Measurements from ENCODE around the gene ITPR1. TPM values are rescaled to one million over a fixed set of nuclear protein-coding genes. Genes with fewer than 3 reads are reported as not detected.
A peak's percentile ranks its signal among the peaks of the same experiment; 100 is the strongest.

Gene ITPR1
- total RNA-seq, 4 donors from 2014 or later: 12.1 to 68.7 (median 25.6) TPM

DNA sequence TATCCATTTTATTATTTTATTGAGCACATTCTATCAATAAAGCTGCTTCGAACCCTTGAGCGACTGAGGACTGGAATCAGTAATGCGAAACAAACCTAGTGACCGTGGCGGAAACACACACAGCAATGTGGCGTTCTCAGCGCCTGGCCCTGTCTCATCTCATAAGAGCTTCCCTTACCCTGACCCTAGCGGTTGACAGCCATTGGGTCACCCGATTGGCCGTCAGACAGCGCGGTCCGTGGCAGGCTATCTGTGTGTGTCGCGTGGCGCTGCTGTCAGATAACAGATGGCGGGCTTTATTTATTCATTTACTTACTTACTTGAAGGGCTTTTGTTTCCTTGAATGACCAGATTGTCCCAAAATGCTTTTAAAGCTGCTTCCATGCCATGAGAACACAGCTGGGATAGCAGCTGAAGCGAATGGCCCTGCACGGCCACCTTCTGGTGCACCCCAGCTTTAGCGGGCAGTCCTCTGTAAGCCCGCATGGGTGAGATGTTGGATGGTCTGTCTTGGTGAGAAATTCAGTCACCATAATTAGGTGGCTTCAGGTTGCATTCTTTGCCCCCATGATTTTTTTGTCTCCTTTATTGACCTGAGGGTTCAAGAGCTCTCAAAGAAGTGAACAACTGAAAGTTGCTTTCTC, 270.6 kb downstream of the ITPR1 start:
- DNase-seq: no peak
- WGBS, 2 donors: 99% methylated on average over 21 of the region's 21 CpGs
- no peak overlapping the region for H3K27ac ChIP-seq

DNA sequence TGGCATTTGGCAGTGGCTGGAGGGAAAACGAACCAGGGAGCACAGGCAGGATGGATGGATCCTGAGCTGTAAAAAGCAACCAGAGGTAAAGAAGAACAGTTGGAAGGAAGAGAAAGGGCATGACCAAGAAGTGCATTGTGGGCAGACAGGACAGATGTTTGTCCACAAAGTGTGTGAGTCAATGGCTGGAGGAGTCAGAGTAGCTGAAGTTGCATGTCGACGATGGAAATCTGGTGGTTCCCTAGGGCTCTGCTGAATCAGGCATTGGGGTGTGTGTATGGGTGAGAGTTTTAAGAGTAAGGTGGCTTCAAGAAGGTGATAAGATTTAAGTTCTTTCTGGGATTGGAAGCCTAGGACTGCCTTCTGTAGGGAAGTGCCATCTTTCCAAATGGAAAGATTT, 272.1 kb downstream of the ITPR1 start:
- H3K27ac ChIP-seq: no peak overlapping the region
- WGBS, 2 donors: 84 to 91% methylated on average over 3 of the region's 3 CpGs
- H3K36me3 ChIP-seq: peaks cover 0 to 42% (median 6%) of the 10 kb centered on the region in 3 donors
- DNase-seq: no peak
- TF ChIP-seq, protein P1, sequence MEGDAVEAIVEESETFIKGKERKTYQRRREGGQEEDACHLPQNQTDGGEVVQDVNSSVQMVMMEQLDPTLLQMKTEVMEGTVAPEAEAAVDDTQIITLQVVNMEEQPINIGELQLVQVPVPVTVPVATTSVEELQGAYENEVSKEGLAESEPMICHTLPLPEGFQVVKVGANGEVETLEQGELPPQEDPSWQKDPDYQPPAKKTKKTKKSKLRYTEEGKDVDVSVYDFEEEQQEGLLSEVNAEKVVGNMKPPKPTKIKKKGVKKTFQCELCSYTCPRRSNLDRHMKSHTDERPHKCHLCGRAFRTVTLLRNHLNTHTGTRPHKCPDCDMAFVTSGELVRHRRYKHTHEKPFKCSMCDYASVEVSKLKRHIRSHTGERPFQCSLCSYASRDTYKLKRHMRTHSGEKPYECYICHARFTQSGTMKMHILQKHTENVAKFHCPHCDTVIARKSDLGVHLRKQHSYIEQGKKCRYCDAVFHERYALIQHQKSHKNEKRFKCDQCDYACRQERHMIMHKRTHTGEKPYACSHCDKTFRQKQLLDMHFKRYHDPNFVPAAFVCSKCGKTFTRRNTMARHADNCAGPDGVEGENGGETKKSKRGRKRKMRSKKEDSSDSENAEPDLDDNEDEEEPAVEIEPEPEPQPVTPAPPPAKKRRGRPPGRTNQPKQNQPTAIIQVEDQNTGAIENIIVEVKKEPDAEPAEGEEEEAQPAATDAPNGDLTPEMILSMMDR (IDR thresholded peaks at IDR 0.05): no peak
- TF ChIP-seq POLR2A (IDR thresholded peaks at IDR 0.05): no peak
- H3K27me3 ChIP-seq: no peaks in the 10 kb centered on the region
- intact Hi-C loops (cut with DNase I): no loop called here
- no peak overlapping the region for H3K4me3 ChIP-seq
- H3K9me3 ChIP-seq: peaks cover 0 to 5% (median 0%) of the 10 kb centered on the region in 3 donors
- peaks cover 0 to 10% (median 0%) of the 10 kb centered on the region in 3 donors for H3K4me1 ChIP-seq

More for the DNA sequence above, 270.6 kb downstream of the ITPR1 start:
- intact Hi-C loops (cut with DNase I): no loop called here
- peaks cover 0 to 5% (median 0%) of the 10 kb centered on the region in 3 donors for H3K9me3 ChIP-seq
- TF ChIP-seq, protein P1 (IDR thresholded peaks at IDR 0.05): no peak
- no peak for TF ChIP-seq POLR2A (IDR thresholded peaks at IDR 0.05)
- H3K4me1 ChIP-seq: peaks cover 0 to 23% (median 0%) of the 10 kb centered on the region in 3 donors
- no peak overlapping the region for H3K4me3 ChIP-seq
- peaks cover 0 to 38% (median 6%) of the 10 kb centered on the region in 3 donors for H3K36me3 ChIP-seq
- H3K27me3 ChIP-seq: no peaks in the 10 kb centered on the region

DNA sequence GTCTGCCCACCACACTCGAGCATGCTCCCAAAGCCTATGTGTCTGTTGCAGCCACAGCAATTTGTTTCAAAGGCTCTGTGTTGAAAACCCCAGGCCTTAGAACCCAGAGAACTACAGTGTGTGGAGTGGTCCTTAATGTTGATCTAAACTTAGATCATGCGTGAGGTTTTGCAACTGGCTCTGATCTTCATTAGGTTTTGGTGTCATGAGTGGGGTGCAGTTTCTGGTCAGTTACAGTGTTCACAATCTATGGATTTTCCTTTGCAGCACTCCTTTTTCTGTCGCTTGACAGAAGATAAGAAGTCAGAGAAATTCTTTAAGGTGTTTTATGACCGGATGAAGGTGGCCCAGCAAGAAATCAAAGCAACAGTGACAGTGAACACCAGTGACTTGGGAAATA, 273.1 kb downstream of the ITPR1 start:
- H3K27me3 ChIP-seq: no peaks in the 10 kb centered on the region
- H3K36me3 ChIP-seq: peaks cover 0 to 35% (median 6%) of the 10 kb centered on the region in 3 donors
- intact Hi-C loops (cut with DNase I): no loop called here
- H3K4me3 ChIP-seq: no peak overlapping the region
- no peak overlapping the region for H3K27ac ChIP-seq
- H3K4me1 ChIP-seq: peaks cover 0 to 21% (median 4%) of the 10 kb centered on the region in 3 donors
- no peak for DNase-seq
- peaks cover 0 to 5% (median 0%) of the 10 kb centered on the region in 3 donors for H3K9me3 ChIP-seq
- TF ChIP-seq POLR2A (IDR thresholded peaks at IDR 0.05): no peak
- TF ChIP-seq, protein P1 (IDR thresholded peaks at IDR 0.05): no peak
- 98 to 100% methylated on average over 4 of the region's 4 CpGs for WGBS, 2 donors

DNA sequence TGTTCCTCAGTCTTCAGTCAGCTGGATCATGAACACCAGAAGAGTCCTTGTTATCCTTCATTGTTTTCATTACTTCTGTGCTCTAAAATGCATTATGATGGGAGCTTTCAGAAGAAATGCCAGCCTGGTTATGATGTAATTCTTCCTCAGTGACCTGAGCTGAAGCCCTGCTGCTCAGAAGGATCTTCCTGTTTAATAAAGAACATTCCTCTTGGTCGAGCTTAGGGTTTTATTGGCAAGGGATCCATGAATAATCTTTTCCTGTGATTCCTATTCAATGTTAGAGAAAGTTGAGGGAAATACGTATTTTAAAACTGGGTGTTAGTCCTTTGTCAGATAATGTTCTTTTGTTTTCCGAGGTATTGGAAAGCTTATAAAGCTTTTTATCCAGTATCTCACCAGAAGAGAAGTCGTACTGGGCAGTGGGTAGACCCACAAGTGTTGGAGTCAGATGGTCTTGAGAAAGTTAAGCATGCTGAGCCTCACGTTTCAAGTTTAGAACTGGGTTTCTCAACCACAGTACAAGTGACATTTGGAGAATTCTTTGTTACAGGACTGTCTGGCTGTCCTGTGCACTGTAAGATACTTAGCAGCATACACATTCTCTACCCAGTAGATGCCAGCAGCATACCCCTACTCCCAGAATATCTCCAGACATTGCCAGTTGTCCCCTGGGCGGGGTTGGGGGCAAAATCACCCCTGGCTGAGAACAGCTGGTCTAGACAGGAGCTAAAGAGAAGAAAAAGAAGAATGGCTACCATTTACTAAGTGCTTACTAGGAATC, 273.8 kb downstream of the ITPR1 start:
- peaks cover 2 to 24% (median 11%) of the 10 kb centered on the region in 3 donors for H3K4me1 ChIP-seq
- no peaks in the 10 kb centered on the region for H3K27me3 ChIP-seq
- no peak overlapping the region for H3K4me3 ChIP-seq
- peaks cover 0 to 35% (median 6%) of the 10 kb centered on the region in 3 donors for H3K36me3 ChIP-seq
- TF ChIP-seq, protein P1 (IDR thresholded peaks at IDR 0.05): no peak
- TF ChIP-seq POLR2A (IDR thresholded peaks at IDR 0.05): no peak
- peak overlapping the region in 1 of 4 donors; percentile 29 for H3K27ac ChIP-seq
- intact Hi-C loops (cut with DNase I): no loop called here
- peaks cover 0 to 5% (median 0%) of the 10 kb centered on the region in 3 donors for H3K9me3 ChIP-seq
- no peak for DNase-seq
- WGBS, 2 donors: 77% methylated on average over 6 of the region's 6 CpGs

DNA sequence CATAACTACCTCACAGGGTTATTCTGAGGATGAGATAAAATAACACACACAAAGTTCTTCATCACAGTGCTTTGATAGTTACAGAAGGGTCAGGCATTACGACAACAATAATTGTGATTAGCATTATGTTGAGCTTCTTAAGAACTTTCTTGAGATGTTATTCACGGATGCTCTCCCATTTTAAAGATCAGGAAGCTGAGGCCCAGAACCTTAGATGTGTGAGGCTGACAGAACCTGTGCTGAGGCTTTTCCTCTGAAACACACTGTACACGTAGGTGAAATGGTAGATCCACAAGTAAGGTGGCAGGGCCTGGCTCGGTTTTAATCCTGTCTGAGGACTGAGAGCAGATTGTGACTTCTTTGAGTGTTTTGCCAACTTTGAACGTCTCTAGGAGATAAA, 274.9 kb downstream of the ITPR1 start:
- WGBS, 2 donors: 78 to 90% methylated on average over 5 of the region's 5 CpGs
- no peaks in the 10 kb centered on the region for H3K27me3 ChIP-seq
- H3K4me3 ChIP-seq: no peak overlapping the region
- H3K9me3 ChIP-seq: peaks cover 0 to 5% (median 0%) of the 10 kb centered on the region in 3 donors
- intact Hi-C loops (cut with DNase I): no loop called here
- peaks cover 0 to 35% (median 6%) of the 10 kb centered on the region in 3 donors for H3K36me3 ChIP-seq
- peaks cover 13 to 29% (median 22%) of the 10 kb centered on the region in 3 donors for H3K4me1 ChIP-seq
- no peak for DNase-seq
- TF ChIP-seq POLR2A (IDR thresholded peaks at IDR 0.05): no peak
- TF ChIP-seq, protein P1 (IDR thresholded peaks at IDR 0.05): no peak
- H3K27ac ChIP-seq: no peak overlapping the region

Data from esophagus squamous epithelium (tissue), 5 donors.